ENCODE results near the gene FAM114A2.

The FAM114A2 gene

GRCh38 chr5:154038707-154039457 lies at the start of gene FAM114A2, which contains the start of gene MFAP3 (continued):
- TF ChIP-seq ZNF510 (tag by site-specific recombination; IDR thresholded peaks at IDR 0.05; ENCODE audit: insufficient replicate concordance) (no peak), GLIS2 (tag by site-specific recombination; IDR thresholded peaks at IDR 0.05) (peak; percentile 27; the same call in 1 of the 2 replicates), ZNF2 (tag by site-specific recombination; IDR thresholded peaks at IDR 0.05) (peak; percentile 77; the same call in 1 of the 2 replicates), ZSCAN18 (tag by site-specific recombination; IDR thresholded peaks at IDR 0.05) (no peak), ZNF223 (tag by site-specific recombination; IDR thresholded peaks at IDR 0.05) (no peak), AEBP2 (tag by site-specific recombination; IDR thresholded peaks at IDR 0.05; ENCODE audit: borderline replicate concordance) (no peak), REST (tag by site-specific recombination; IDR thresholded peaks at IDR 0.05) (0 out of 2 replicates have a peak, but pooled peaks have one; percentile 7), INSM2 (tag by site-specific recombination; IDR thresholded peaks at IDR 0.05) (0 out of 2 replicates have a peak, but pooled peaks have one; percentile 29), ZNF175 (tag by site-specific recombination; IDR thresholded peaks at IDR 0.05) (no peak), ZBTB11 (tag by site-specific recombination; conservative IDR thresholded peaks at IDR 0.05; ENCODE audit: low read depth) (peak; percentile 98), ZNF19 (tag by site-specific recombination; IDR thresholded peaks at IDR 0.05; ENCODE audit: low read depth) (no peak), ZNF473 (tag by site-specific recombination; IDR thresholded peaks at IDR 0.05) (no peak), KLF7 (tag by site-specific recombination; IDR thresholded peaks at IDR 0.05; ENCODE audit: borderline replicate concordance) (peak; percentile 50; the same call in 1 of the 2 replicates), KLF16 (tag by site-specific recombination; IDR thresholded peaks at IDR 0.05) (no peak), ZNF704 (tag by site-specific recombination; IDR thresholded peaks at IDR 0.05) (no peak), MEIS1 (CRISPR knock-in tag; IDR thresholded peaks at IDR 0.05; ENCODE audit: borderline replicate concordance) (no peak), ZNF664 (tag by site-specific recombination; IDR thresholded peaks at IDR 0.05) (no peak), ZNF341 (tag by site-specific recombination; IDR thresholded peaks at IDR 0.05; ENCODE audit: low read depth) (peak; percentile 85), GLI2 (tag by site-specific recombination; IDR thresholded peaks at IDR 0.05; ENCODE audit: borderline replicate concordance, low read depth) (no peak), ZBTB10 (tag by site-specific recombination; IDR thresholded peaks at IDR 0.05) (0 out of 2 replicates have a peak, but pooled peaks have one; percentile 76), ZBTB20 (tag by site-specific recombination; IDR thresholded peaks at IDR 0.05) (peak; percentile 90), ZNF544 (tag by site-specific recombination; IDR thresholded peaks at IDR 0.05) (no peak)
